Epithelial cell of esophagus (primary cell): ENCODE measurements around the gene CNTRL.

Experiments
- DNase-seq: peaks from one replicate; pipeline ENCODE4 v3.0.0; 2010; ENCODE audit warnings: low read depth
- H3K4me3 ChIP-seq: 2 replicates; pipeline ENCODE4 v1.5.1; 2011; ENCODE audit warnings: mild to moderate bottlenecking, low read length, control low read depth
- CTCF ChIP-seq: IDR thresholded peaks from 2 replicates; pipeline ENCODE4 v1.5.1; 2011; ENCODE audit warnings: low read depth, mild to moderate bottlenecking, low read length, control low read depth, inconsistent platforms; ENCODE audit not compliant: insufficient read depth; ENCODE audit errors: missing control alignments

CNTRL gene

GRCh38 chr9:121055642-121056143 is 19.1 kb upstream of the CNTRL start:
- H3K4me3 ChIP-seq = no peak overlapping the region
- DNase-seq = peak; percentile 23
- peak; percentile 57 for TF ChIP-seq CTCF

GRCh38 chr9:121057821-121058220 is 16.9 kb upstream of the CNTRL start:
- no peak overlapping the region for H3K4me3 ChIP-seq
- no peak for DNase-seq
- no peak for TF ChIP-seq CTCF

- no peak for TF ChIP-seq CTCF
- DNase-seq = no peak
- no peak overlapping the region for H3K4me3 ChIP-seq
Observed at GRCh38 chr9:121059513-121059912, 15.2 kb upstream of the CNTRL start.

GRCh38 chr9:121059998-121060636 is 14.6 kb upstream of the CNTRL start:
- peak; percentile 77 for DNase-seq
- peak; percentile 76 for TF ChIP-seq CTCF
- H3K4me3 ChIP-seq = no peak overlapping the region

GRCh38 chr9:121066850-121067249 is 7.9 kb upstream of the CNTRL start:
- no peak for DNase-seq
- H3K4me3 ChIP-seq = no peak overlapping the region
- TF ChIP-seq CTCF = no peak

GRCh38 chr9:121067640-121068039 is 7.1 kb upstream of the CNTRL start:
- no peak for DNase-seq
- no peak overlapping the region for H3K4me3 ChIP-seq
- no peak for TF ChIP-seq CTCF

- DNase-seq = no peak
- no peak for TF ChIP-seq CTCF
- no peak overlapping the region for H3K4me3 ChIP-seq
Observed at GRCh38 chr9:121069396-121069795, 5.4 kb upstream of the CNTRL start.
